HG03558 (cell line): Measurements from ENCODE around the gene WDR27.

Experiments used
- ATAC-seq: cut with Tn5 transposase; IDR thresholded peaks from one replicate; pipeline ENCODE4 v1.9.1; 2021; ENCODE audit warnings: moderate number of reproducible peaks; ENCODE audit not compliant: unreplicated experiment; ENCODE audit errors: extremely low read depth

The WDR27 gene

DNA sequence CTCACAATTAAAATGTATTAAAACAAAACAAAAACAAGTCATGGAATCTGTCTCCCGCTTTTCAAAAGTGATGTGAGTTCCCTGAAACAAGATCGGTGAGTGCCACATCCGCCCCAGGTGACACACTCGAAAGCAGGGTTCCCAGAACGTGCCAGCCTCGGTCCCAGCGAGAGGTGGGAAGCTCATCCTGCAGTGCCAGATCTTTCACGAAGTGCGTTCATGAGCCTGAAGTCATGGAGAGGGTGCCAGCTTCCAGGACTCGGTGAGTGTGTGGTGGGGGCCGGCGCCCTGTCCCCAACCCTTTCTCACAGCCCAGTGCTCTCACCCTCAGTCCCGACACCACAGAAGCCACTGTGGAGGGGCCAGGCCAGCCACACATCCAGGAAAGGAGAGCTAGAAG lies 127.4 kb downstream of the WDR27 start:
- no peak for ATAC-seq

DNA sequence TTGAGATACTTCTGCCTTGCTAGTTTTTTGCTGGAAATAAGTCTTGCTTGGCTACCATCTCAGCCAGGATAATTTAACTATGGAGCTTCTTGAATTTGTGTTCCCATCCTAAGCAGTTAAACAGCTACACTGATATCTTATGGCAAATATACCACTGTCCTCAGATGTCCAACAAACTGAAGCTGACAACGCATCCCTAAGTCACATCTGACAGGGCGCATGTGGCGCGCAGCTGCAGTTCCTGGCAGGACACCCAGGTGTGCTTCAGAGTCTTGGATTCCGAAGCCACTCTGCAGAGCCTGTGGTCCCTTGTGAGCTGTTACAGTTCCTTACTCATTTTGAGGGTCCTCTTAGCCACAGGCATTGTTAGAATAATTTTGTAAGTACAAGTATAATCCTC lies 127.9 kb downstream of the WDR27 start:
- ATAC-seq, result no peak

DNA sequence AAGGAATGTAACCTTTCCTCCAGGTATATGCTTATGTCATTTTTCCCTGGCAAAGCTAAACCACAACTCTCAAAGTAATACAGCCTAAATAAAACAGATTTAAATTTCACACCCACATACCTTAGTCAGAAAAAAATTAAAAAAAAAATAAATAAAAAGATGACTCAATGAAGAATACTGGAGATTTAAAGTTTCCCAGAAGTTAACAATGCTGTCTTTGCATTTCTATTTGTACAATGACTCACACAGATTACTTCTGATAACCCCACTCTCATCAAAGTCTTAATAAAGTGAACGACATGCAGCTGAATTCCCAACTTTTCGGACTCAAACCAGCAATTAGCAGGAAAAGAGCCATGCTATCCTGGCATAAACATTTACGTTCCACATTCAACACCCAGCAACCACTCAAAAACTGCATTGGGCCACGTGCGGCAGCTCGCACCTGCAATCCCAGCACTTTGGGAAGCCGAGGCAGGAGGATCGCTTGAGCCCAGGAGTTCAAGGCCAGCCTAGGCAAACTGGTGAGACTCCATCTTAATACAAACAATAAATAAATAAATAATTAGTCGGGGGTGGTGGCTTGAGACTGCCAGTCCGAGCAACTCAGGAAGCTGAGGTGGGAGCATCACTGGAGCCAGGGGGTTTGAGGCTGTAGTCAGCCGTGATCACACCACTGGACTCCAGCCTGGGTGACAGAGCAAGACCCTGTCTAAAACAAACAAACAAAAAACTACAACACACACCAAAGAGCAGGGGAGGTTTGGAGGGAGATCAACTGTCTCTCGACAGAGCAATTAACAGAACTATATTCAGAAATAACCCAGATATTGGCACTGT lies 130.5 kb downstream of the WDR27 start:
- ATAC-seq, result no peak

DNA sequence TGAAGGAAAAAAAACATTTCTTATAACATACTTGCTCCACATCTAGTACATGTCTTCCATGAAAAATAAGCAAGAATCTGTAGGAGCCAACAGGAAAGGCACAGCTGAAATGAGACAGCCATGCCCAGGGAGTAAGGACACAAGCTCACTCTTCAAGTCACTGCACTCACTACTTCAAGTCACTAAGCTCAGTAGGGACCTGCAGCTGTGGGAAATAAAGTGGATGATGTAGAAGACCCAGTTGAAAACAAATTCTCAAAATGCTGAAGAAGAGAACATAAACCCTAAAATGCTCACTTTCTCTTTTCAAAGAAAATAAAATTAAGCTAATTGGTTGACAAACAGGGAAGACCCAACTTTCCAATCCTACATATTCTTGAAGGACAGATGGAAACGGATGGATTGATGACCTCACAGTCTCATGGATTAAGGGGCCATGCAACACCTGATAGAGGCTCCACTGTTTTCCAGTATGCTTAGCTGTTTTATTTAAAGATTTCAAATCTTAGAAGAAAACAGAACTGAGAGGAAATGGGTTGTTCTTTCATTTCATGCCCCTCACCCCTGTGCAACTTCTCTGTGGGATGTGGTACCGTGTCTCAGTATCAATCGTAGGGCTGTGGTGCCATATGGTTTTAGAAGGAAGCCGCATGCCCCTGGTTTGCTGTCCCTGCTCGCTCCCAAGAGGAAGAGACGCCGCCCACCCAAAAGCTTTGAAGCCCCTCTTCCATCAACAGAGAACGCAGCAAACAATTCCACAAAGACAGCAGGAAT lies 133.3 kb downstream of the WDR27 start:
- peak; percentile 69 for ATAC-seq

DNA sequence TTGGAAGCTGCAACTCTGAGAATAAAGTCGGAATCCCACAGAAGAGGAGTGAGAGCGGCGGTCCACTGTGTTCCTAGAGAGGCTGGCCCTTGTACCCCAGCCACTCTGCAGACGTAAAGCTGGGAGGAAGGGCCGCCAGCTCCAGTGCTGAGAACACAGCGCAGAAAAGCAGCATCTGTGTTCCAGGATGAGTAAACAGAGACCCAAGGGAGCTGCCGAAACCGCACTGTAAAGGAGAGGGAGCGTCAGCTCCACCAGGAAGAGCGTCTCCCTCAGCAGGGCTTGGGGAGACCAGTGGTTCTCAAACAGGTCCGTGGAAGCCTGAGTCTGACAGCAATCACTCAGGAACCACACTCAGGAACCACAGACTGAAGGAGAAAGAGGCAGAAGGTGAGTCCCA lies 134.0 kb downstream of the WDR27 start:
- no peak for ATAC-seq

DNA sequence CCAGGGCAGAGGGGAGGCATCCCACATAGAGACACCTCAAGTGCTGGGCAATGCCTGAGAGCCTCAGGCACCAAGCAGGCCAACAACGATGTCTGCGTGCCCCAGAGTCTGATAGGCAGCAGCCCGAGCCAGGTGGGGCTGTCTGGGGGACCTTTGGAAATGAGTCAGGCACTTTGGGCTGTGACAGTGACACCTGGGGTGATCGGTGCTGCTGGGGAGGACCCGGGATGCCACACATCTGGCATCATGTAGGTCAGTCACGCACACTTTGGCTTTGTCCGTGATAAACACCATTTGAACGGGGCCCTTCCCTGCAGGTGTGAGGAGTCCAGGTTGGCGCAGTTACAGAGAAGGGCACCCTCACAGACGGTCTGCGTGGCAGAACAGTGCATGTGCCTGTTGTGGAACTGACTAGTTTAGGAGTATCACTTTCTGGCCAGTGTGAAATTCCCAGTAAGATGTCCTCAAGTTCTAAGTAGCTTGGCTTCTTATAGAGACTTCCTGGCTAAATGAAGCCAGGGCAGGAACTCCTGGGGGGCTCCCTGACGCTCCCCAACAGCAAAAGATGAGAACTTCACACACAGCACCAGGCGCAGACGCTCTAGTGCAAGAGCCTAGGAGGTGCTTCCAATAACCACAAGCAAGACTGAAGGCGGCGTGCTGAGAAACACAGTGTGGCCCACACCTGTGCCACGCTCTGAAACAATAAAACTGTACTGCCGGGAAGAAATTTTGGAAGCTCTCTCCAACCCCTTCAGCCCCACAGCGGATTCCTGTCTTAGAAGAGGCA lies 134.7 kb downstream of the WDR27 start:
- ATAC-seq, result no peak

DNA sequence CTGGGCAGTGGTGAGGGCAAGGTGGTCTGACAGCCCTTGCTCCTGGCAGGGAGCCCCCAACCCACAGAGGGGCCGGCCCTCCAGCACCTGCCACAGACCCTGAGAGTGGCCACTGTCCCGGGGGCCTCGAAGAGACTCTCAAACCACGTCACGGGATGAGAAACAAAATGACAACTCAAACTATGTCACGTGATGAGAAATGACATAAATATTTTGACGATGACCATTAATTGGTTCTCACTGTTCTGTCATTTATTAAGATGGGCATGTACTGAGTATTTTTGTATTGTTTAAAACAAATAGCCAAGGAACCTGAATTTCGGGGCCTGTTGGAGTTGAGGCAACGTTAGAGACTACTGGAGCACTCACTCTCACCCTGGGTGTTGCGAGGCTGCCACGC lies 135.5 kb downstream of the WDR27 start:
- no peak for ATAC-seq

DNA sequence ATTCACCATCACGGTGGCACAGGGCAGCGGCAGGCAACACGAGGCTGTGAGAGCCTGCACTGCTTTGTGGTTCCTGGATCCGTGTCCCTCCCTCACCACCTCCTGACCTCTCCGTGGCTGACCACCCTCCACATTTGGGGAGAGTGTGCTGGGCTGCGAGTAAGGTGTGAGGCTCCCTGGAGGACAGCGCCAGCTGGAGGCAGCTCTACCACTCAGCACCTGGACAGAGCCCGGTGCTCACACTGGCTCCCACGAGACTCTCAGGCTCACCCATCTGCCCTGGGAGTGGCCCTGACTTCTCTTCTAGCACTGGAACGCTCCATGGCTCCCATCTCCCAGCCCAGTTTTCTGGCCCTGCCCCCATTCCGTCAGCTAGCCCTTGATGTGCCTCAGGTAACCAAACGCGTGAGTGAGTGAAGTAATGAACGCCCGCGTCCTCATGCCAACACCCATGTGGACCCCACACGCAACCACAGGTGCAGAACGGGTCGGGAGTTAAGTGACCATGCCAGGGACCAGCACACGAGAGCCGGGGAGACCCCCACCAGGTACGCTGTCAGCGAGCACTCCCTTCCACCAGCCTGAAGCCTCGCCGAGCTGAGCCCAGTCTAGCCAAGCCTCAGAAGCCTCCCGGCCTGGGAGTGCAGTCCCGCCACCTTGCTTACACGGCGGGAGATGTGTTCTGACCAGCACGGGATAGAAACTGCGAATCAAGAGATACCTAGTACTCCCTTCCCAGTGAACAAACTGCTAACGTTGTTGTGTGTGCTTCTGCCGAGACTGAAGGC lies 137.2 kb downstream of the WDR27 start:
- ATAC-seq, result no peak

DNA sequence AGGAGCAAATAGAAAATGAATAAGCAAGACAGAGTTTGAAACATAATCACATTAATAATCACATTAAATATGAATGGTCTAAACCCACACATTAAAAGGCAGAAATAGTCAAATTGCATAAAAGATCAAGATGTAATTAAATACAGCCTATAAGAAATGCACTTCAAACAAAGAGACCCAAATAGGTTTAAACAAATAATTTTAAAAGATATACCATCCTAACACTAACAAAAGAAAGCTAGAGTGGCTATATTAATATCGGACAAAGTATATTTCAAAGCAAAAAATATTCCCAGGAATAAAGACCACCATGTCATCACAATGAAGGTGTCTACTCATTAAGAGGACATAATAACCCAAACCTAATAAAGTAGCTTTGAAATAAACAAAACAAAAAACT lies 140.2 kb downstream of the WDR27 start:
- no peak for ATAC-seq

DNA sequence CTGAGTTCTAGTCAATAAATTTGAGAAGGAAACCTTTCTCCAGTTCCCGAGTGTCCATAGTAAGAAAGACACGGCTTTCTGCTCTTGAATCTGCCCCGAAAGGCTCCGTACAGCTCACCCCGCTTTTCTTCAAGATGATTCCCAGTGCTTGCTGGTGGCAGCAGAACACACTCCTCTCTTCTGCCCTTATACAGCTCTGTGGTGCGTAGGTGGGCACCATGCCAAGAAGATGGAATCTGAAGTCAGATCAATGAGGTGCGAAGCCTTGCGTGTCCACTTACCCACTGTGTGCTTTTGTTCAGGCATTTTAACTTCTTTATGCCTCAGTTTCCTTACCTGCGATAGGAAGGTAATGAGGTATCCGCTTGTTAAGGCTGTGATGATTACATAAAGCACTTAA lies 142.2 kb downstream of the WDR27 start:
- ATAC-seq, result no peak

DNA sequence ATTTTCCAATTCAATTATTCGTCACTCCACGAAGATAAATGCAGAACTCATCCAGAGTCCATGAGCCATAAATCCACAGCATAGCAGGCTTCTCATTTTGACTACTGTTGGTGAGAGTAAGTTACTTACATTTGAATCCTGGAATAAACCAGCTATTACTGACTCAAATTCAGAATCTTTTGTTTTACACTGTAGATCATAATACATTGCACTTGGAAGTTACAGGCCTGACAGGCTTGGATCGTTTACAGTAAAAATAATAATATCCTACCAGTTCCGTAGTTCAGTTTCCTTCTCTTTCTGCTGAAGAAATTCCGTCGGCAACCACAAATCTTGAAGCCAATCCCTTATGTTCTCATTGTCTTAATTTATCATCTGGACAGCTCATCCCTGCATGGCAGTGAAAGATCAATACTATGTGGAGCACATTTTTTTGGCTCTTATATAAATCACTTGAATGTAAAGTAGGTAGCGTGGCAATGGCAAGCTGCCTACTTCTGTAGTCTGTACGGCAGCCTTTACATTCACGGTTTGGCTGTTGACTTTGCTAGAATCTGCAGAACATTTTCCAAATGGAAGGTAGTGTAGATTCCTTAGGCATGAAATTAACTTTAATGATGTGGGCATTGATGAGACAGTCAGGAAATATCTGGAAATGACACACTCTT lies 142.9 kb downstream of the WDR27 start:
- no peak for ATAC-seq

DNA sequence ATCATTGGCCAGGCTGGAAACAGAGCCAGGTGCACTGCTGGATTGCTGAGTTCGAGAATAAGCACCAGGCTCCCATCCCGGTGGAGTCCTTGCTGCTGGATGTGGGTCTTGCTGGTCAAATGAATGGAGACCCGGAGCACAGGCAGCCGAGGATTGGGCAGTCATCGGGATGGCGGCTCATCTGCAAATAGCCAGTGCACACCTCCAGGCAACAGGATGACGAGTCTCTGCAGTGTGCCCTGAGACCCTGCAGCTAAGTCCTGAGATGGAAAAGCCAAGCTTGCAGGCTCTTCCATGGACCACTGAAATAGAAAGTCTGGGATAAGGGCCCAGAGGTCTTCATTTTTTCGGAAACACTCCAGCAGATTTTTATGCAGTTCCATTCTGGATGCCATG lies 143.5 kb downstream of the WDR27 start:
- no peak for ATAC-seq

DNA sequence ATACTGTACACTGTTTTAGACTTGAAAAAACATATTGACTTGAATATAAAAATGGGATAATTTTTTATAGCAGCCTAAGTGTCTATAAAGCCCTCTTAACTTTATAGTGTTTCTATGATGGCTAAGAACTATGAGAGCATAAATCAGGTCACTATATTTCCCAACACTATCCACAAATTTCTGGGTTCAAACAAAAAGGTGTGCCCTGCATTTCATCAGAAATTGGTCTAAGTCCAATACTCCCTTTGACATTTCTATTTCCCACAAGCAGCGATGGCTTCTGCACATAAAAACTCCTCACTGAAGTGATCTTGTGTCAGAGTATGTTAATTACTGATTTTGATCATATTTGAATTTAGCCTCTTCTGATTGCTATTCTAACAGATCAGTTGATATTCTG lies 143.9 kb downstream of the WDR27 start:
- no peak for ATAC-seq

DNA sequence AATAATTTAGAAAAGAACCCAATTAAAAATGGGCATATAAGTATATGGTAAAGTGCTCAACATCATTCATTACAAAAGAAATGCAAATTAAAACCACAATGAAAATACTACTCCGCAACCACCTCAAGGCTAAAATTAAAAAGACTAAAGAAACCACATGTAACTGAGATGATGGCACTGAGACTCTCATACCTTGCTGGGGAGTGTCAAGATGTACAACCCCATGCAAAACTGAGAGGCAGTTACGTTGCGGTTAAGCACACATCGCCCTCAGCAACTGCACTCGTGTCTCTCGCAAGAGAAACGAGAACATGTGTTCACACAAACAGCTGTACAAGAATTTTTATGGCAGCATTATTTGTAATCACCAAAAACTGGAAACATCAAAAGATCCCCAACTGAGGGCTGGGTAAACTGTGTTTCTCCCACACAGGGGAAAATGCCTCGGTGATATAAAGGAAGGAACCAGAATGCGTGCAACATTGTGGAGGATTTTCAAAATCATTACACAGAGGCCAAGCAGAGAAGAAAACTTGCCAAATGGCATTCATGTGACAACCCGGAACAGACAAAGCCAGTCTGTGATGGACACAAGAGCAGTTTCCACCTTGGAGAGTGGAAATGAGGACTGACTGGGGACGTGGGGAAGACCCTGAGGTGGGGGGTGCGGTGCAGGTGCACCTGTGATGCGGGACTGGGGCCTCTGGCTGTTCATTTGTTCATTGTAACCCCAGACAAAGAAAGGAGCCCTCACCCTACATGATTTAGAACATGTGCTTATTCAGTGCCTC lies 144.9 kb downstream of the WDR27 start:
- ATAC-seq, result peak; percentile 100

DNA sequence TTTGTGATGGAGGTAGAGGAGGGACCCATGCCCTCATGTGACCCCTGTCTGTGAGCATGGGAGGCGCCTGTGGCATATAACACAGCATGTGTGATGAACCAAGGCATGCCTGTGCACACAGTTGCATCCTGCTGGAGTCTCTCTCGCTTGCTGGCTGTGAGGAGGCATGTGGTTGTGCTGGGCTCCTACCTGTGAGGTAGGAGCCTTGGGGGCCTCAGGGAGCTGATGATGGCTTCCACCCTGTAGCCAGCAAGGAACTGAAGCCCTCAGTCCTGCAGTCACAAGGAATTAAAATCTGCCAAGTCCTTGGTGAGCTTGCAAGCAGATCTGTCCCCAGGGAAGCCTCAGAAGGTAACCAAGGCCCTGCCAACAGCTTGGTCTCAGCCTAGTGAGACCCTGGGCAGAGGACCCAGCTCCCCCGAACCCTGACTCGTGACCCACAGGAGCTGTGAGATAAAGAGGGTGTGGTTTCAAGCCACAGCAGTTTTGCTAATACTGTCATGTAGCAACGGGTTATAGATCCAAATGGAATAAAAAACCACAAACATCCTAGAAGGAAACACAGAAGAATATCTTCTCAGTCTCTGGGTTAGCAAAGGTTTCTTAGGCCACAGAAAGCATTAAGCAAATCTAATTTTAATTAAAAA lies 145.7 kb downstream of the WDR27 start:
- ATAC-seq, result no peak

DNA sequence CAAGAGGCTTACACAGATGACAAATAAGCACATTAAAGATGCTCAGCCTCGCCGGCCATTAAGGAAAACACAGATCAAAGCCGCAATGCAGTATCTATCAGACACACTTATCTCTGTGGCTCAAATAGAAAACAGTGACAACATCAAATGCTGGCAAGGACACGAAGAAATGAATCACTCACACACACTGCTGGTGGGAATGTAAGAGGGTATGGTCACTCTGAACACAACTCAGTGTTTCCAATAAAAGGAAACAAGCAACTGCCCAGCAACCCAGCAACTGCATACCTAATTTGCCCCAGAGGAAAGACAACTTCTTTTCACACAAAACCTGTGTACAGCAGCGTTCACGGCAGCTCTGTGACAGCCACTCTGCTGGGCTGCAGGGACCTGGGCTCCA lies 155.8 kb downstream of the WDR27 start:
- ATAC-seq, result no peak

DNA sequence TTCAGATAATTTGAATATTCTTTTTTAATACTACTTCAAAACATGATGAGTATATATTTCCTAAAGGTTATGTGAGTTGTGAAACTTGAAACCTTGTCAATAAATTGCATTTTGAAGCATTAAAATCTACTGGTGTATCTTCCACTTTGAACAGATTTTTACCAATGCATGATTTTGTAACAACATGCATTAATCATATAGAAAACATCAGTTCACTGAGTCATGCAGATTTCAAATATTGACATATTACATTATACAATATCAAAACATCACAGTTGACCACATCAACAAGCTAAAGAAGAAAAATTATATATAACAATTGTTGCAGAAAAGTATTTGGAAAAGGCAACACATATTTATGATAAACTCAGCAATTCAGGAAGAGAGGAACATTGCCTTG lies 158.1 kb downstream of the WDR27 start:
- ATAC-seq, result no peak

DNA sequence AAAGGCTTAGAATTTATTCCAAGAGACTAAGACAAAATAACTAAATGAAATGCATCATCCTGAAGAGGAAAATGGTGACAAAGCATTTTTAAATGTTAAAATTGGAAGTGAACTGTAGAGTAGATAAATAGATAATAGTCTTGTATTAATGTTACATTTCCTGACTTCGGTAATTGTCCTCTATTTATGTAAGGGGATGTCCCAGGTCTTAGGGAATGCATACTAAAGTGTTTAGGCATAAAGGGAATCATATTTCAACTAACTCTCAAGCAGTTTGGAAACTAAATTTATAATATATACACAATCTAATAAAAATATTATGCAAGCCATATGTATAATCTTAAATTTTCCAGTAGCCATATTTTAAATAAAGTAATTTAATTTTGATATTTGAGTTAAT lies 159.3 kb downstream of the WDR27 start:
- no peak for ATAC-seq
